Astrocyte (in vitro differentiated cells and primary cell): Measurements from ENCODE around the gene AGA. TPM values are rescaled to one million over a fixed set of nuclear protein-coding genes. Genes with fewer than 3 reads are reported as not detected.

Experiments
- DNase-seq: peaks from one replicate; pipeline ENCODE4 v3.0.0-alpha.2; 2010; ENCODE audit warnings: low read depth
- FAIRE-seq: peaks from 2 replicates; lab custom pipeline; 2011; peaks lifted over from hg19 to GRCh38; lab: Jason Lieb, UNC
- H2AFZ ChIP-seq: 2 replicates; pipeline ENCODE4 v1.6.0; 2012; ENCODE audit warnings: low read depth, low read length, inconsistent platforms
- H3K27ac ChIP-seq: 2 replicates; pipeline ENCODE4 v1.5.1; 2011; ENCODE audit warnings: low read depth, low read length, inconsistent platforms
- H3K27me3 ChIP-seq: 2 replicates; pipeline ENCODE4 v1.6.0; 2011; ENCODE audit warnings: low read length, inconsistent platforms; ENCODE audit not compliant: insufficient read depth
- H3K36me3 ChIP-seq: 2 replicates; pipeline ENCODE4 v1.5.1; 2011; ENCODE audit warnings: low read length, inconsistent platforms; ENCODE audit not compliant: insufficient read depth
- H3K4me1 ChIP-seq: 2 replicates; pipeline ENCODE4 v1.5.1; 2011; ENCODE audit warnings: low read length, inconsistent platforms; ENCODE audit not compliant: insufficient read depth
- H3K4me2 ChIP-seq: 2 replicates; pipeline ENCODE4 v1.6.0; 2012; ENCODE audit warnings: low read length, inconsistent platforms
- H3K4me3 ChIP-seq: 2 replicates; pipeline ENCODE4 v1.5.1; 2011; ENCODE audit warnings: low read depth, mild to moderate bottlenecking, low read length, inconsistent platforms; ENCODE audit not compliant: insufficient read depth
- H3K79me2 ChIP-seq: 2 replicates; pipeline ENCODE4 v1.6.0; 2012; ENCODE audit warnings: mild to moderate bottlenecking, low read length, inconsistent platforms; ENCODE audit not compliant: insufficient read depth
- H3K9ac ChIP-seq: 2 replicates; pipeline ENCODE4 v1.6.0; 2012; ENCODE audit warnings: mild to moderate bottlenecking, low read length, inconsistent platforms
- H3K9me3 ChIP-seq: 2 replicates; pipeline ENCODE4 v1.5.1; 2012; ENCODE audit warnings: low read depth, mild to moderate bottlenecking, low read length, inconsistent platforms; ENCODE audit not compliant: insufficient read depth
- H4K20me1 ChIP-seq: 2 replicates; pipeline ENCODE4 v1.6.0; 2012; ENCODE audit warnings: low read length, inconsistent platforms; ENCODE audit not compliant: insufficient read depth
- H3K27ac Mint-ChIP-seq: one replicate; pipeline ENCODE4 v1.8.0; 2021; ENCODE audit warnings: mild to moderate bottlenecking, mixed read lengths; ENCODE audit not compliant: unreplicated experiment
- H3K27me3 Mint-ChIP-seq: one replicate; pipeline ENCODE4 v1.8.0; 2021; ENCODE audit warnings: low read depth, mixed read lengths; ENCODE audit not compliant: unreplicated experiment
- H3K36me3 Mint-ChIP-seq: one replicate; pipeline ENCODE4 v1.8.0; 2021; ENCODE audit warnings: low read depth, mixed read lengths; ENCODE audit not compliant: unreplicated experiment
- H3K4me1 Mint-ChIP-seq: one replicate; pipeline ENCODE4 v1.8.0; 2021; ENCODE audit warnings: low read depth, mixed read lengths; ENCODE audit not compliant: unreplicated experiment
- H3K4me3 Mint-ChIP-seq: one replicate; pipeline ENCODE4 v1.8.0; 2021; ENCODE audit warnings: mild to moderate bottlenecking, moderate library complexity, mixed read lengths; ENCODE audit not compliant: unreplicated experiment
- H3K9me3 Mint-ChIP-seq: one replicate; pipeline ENCODE4 v1.8.0; 2021; ENCODE audit warnings: mild to moderate bottlenecking, mixed read lengths; ENCODE audit not compliant: unreplicated experiment
- EZH2 ChIP-seq: IDR thresholded peaks from 2 replicates; pipeline ENCODE4 v1.6.1; 2012; ENCODE audit warnings: mild to moderate bottlenecking, low read length, inconsistent platforms; ENCODE audit not compliant: insufficient read depth
- total RNA-seq: library from RNA; stranded (reverse); gene quantifications from 2 replicates; pipeline ENCODE4 v1.2.1, GENCODE V29; 2021
- TF ChIP-seq, protein P1 (sequence below): IDR thresholded peaks from 2 replicates; pipeline ENCODE4 v1.5.1; 2011; ENCODE audit warnings: low read depth, mild to moderate bottlenecking, inconsistent platforms, low read length, moderate library complexity; ENCODE audit not compliant: insufficient read depth

The AGA gene
- total RNA-seq, 1 donor from 2014 or later: 15.1 TPM

DNA sequence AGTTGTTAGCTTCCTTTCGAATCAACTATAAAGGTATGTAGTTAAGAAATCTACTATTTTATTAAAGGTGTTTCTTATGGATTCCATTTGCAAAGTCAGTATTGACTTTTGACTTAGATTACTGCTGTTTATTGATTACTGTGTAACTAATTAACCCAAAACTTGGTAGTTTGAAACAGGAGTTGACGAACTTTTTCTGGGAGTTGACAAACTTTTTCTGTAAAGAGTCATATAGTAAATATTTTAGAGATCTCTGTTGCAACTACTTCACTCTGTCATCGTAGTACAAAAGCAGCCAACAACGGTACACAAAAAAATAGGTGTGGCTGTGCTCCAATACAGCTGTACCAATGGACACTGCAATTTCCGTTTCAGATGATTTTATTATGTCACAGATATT lies 30.2 kb downstream of the AGA start:
- Histone ChIP-seq H3K4me1 (no peaks in the 10 kb centered on the region), H4K20me1 (no peaks in the 10 kb centered on the region), H2AFZ (no peak overlapping the region), H3K79me2 (no peaks in the 10 kb centered on the region), H3K9me3 (no peaks in the 10 kb centered on the region), H3K27me3 (no peaks in the 10 kb centered on the region), H3K27ac (no peak overlapping the region), H3K9ac (no peak overlapping the region), H3K4me2 (no peak overlapping the region), H3K4me3 (no peak overlapping the region), H3K36me3 (no peaks in the 10 kb centered on the region)
- Mint-ChIP-seq H3K4me1 (no peaks in the 10 kb centered on the region), H3K27me3 (no peaks in the 10 kb centered on the region), H3K36me3 (no peaks in the 10 kb centered on the region), H3K4me3 (no peak overlapping the region), H3K9me3 (peaks cover 7% of the 10 kb centered on the region), H3K27ac (no peak overlapping the region)
- FAIRE-seq: no peak
- no peak for DNase-seq
- TF ChIP-seq EZH2: no peak
- TF ChIP-seq, protein P1, sequence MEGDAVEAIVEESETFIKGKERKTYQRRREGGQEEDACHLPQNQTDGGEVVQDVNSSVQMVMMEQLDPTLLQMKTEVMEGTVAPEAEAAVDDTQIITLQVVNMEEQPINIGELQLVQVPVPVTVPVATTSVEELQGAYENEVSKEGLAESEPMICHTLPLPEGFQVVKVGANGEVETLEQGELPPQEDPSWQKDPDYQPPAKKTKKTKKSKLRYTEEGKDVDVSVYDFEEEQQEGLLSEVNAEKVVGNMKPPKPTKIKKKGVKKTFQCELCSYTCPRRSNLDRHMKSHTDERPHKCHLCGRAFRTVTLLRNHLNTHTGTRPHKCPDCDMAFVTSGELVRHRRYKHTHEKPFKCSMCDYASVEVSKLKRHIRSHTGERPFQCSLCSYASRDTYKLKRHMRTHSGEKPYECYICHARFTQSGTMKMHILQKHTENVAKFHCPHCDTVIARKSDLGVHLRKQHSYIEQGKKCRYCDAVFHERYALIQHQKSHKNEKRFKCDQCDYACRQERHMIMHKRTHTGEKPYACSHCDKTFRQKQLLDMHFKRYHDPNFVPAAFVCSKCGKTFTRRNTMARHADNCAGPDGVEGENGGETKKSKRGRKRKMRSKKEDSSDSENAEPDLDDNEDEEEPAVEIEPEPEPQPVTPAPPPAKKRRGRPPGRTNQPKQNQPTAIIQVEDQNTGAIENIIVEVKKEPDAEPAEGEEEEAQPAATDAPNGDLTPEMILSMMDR: no peak

DNA sequence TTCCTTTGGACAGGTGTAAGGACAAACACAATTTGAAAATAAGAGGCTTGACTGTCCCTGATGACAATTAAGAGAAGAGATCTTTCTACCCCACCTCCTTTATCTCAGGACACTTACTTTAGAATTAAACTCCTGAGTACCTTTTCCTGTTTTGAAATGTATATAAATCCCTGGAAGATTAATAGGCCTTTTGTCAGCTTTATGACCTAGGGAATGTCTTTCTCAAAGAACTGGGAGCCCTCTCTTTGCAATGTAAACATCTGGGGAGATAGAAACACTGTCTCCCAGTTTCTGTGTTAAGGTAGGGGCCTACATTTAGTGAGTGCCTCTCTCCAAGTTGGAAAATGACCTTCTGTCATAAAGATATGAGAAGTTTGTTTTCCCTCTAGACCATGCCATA lies 31.7 kb downstream of the AGA start:
- H3K27me3 ChIP-seq: no peaks in the 10 kb centered on the region
- no peak overlapping the region for H2AFZ ChIP-seq
- H3K4me1 ChIP-seq: no peaks in the 10 kb centered on the region
- no peaks in the 10 kb centered on the region for H3K9me3 ChIP-seq
- no peaks in the 10 kb centered on the region for H3K79me2 ChIP-seq
- TF ChIP-seq EZH2: no peak
- TF ChIP-seq, protein P1: no peak
- Mint-ChIP-seq H3K9me3 (peaks cover 2% of the 10 kb centered on the region), H3K27ac (no peak overlapping the region), H3K4me1 (no peaks in the 10 kb centered on the region), H3K27me3 (no peaks in the 10 kb centered on the region), H3K4me3 (no peak overlapping the region), H3K36me3 (no peaks in the 10 kb centered on the region)
- H3K36me3 ChIP-seq: no peaks in the 10 kb centered on the region
- H3K4me2 ChIP-seq: no peak overlapping the region
- no peak overlapping the region for H3K9ac ChIP-seq
- no peak overlapping the region for H3K27ac ChIP-seq
- no peak for FAIRE-seq
- H3K4me3 ChIP-seq: no peak overlapping the region
- DNase-seq: no peak
- H4K20me1 ChIP-seq: no peaks in the 10 kb centered on the region

DNA sequence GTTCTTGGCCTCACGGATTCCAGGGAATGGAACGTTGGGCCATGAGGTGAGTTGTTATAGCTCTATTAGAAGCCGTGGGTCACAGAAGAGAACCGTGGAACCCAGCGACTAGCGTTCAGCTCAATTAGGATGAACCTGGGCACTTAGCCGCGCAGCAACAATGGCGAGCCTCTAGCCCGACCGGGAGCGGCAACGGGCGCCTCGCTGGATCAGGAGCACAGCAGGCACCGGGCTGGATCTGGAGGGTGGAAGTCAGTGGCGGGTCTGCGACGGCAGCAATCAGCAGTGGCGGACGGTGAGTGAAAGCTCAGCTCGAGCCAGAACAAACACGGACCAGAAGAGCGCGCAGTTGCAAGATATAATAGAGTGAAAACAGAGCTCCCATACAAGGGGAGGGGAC lies 34.2 kb downstream of the AGA start:
- no peaks in the 10 kb centered on the region for H3K36me3 ChIP-seq
- Mint-ChIP-seq H3K9me3 (peaks cover 2% of the 10 kb centered on the region), H3K4me3 (no peak overlapping the region), H3K4me1 (peaks cover 1% of the 10 kb centered on the region), H3K36me3 (no peaks in the 10 kb centered on the region), H3K27ac (no peak overlapping the region), H3K27me3 (no peaks in the 10 kb centered on the region)
- H3K79me2 ChIP-seq: no peaks in the 10 kb centered on the region
- no peaks in the 10 kb centered on the region for H3K9me3 ChIP-seq
- no peak for FAIRE-seq
- H3K4me1 ChIP-seq: peaks cover 4% of the 10 kb centered on the region
- H4K20me1 ChIP-seq: no peaks in the 10 kb centered on the region
- H2AFZ ChIP-seq: no peak overlapping the region
- TF ChIP-seq EZH2: no peak
- TF ChIP-seq, protein P1: no peak
- no peak overlapping the region for H3K4me3 ChIP-seq
- no peaks in the 10 kb centered on the region for H3K27me3 ChIP-seq
- no peak overlapping the region for H3K9ac ChIP-seq
- no peak overlapping the region for H3K4me2 ChIP-seq
- no peak overlapping the region for H3K27ac ChIP-seq
- DNase-seq: no peak
